Ovary (tissue), 9 donors: ENCODE results near the gene TRIM36. TPM values are rescaled to one million over a fixed set of nuclear protein-coding genes. Genes with fewer than 3 reads are reported as not detected.

Experiments used
- DNase-seq, 5 donors: peaks; one replicate each; pipeline ENCODE4 v3.0.0-alpha.2; 2019 to 2020
- H3K27ac ChIP-seq, 2 donors: fragments of 200-600 bp; one replicate each; pipeline versions ENCODE4 v1.5.1 to v1.8.0; 2019 to 2022
- H3K27me3 ChIP-seq: fragments of 200-600 bp; one replicate; pipeline ENCODE4 v1.8.0; 2022
- H3K36me3 ChIP-seq: fragments of 200-600 bp; sonication (generic); one replicate; pipeline ENCODE4 v1.5.1; 2019
- H3K4me1 ChIP-seq: one replicate; pipeline ENCODE4 v1.8.1; 2013; ENCODE audit warnings: mild to moderate bottlenecking, moderate library complexity; ENCODE audit not compliant: insufficient read depth
- H3K4me3 ChIP-seq: fragments of 200-600 bp; sonication (generic); one replicate; pipeline ENCODE4 v1.5.1; 2017
- H3K9me3 ChIP-seq, 2 donors: fragments of 200-600 bp in 1 of 2; sonication (generic) in 1 of 2; one replicate each; pipeline versions ENCODE4 v1.5.1 to v1.8.1; 2013 to 2019; ENCODE audit warnings: mild to moderate bottlenecking in 1 of 2, moderate library complexity in 1 of 2
- EP300 ChIP-seq: sonication (generic); formaldehyde crosslinking; IDR thresholded peaks from one replicate; pipeline ENCODE4 v1.6.1; 2017; ENCODE audit warnings: antibody characterized with exemption
- POLR2A ChIP-seq: fragments of 450-650 bp; IDR thresholded peaks from one replicate; pipeline ENCODE4 v1.6.1; 2017; ENCODE audit warnings: antibody characterized with exemption, mild to moderate bottlenecking, moderate library complexity
- WGBS, 3 donors: extraction: QIAGEN DNeasy Blood & Tissue Kit in 1 of 3; methylation state at CpG; one replicate each; pipeline versions ENCODE4 v1.1.5 to v1.1.7; 2013 to 2017; 5-methylcytosine and 5-hydroxymethylcytosine counted together
- intact Hi-C, 4 donors: fragments of 100-400 bp; cut with DNase I; formaldehyde crosslinking; loops; one replicate each; pipeline versions ENCODE4 v1.11.0 to v1.15.1; 2022 to 2023
- polyA plus RNA-seq, 2 donors: library from polyadenylated mRNA; stranded (reverse); fragments of 200-250 nt in 1 of 2; fragments of 350-450 nt in 1 of 2; fragmentation: Illumina TruSeq in 1 of 2; extraction: RNeasy Lipid Tissue Mini Kit (QIAGEN cat#74804) in 1 of 2; gene quantifications; one replicate each; pipeline ENCODE4 v1.2.3, GENCODE V29; 2013 to 2014
- total RNA-seq, 7 donors: library from RNA; depleted of rRNA in 2 of 7; stranded (reverse); fragments of >200 nt in 2 of 7; fragmentation: NEBNext Ultra II Directional in 3 of 7; extraction: Animal tissue kit (Norgen Biotek cat#: 25700) in 3 of 7; gene quantifications; one replicate each; pipeline versions ENCODE4 v1.1.0 to v1.2.4, GENCODE V29; 2016 to 2023
- TF ChIP-seq, protein P1 (sequence below), 3 donors: fragments of 450-650 bp in 2 of 3; fragments of 200-600 bp in 1 of 3; IDR thresholded peaks; one replicate each; pipeline versions ENCODE4 v1.5.1 to v1.8.0; 2016 to 2022; ENCODE audit warnings: antibody characterized with exemption in 3 of 3, mild to moderate bottlenecking in 1 of 3
- donor health status: DM: no; HTN: no; CAD: no; lungs with moderate emphysema.
- donor health status: DM: no; HTN: no; CAD: no.
- donor health status: Bipolar disorder and iron deficiency.
- donor health status: DM: yes; HTN: yes; CAD: no.
- donor health status: DM: no; HTN: no; CAD: no.
- donor health status: DM: yes; HTN: yes; CAD: no.

The TRIM36 gene
- total and polyA plus RNA-seq, 9 donors: 1.5 to 10.3 (median 3.3) TPM

DNA sequence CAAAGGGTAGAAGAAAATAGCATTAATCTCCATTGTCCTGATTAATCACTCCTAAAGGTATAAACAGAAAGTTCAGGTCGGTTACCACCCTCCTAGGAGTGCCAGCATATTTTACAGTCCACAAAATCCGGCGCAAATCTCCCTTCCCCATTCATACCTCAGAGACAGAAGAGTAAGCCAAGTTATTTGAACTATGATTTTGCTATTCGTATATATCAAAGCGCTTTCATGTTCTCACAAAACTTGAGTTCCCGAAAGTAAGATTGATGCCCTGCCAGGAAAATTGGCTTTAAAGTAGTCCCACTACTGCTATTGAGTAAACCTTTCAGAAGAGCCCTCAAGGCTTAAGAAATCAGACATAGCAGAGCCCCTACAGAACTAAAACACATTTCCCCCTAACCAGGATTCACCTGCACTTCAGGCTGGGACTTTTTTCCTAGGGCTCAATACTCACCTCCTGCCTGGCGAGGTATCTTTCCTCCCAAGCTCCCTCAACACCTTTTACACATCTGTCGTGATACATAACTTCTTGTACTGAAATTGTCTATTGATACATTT is 21.8 kb upstream of the TRIM36 start:
- Histone ChIP-seq H3K9me3 (no peaks in the 10 kb centered on the region), H3K27ac (no peak overlapping the region), H3K4me1 (no peaks in the 10 kb centered on the region), H3K36me3 (no peaks in the 10 kb centered on the region), H3K4me3 (no peak overlapping the region), H3K27me3 (no peaks in the 10 kb centered on the region)
- no peak for DNase-seq
- TF ChIP-seq, protein P1, sequence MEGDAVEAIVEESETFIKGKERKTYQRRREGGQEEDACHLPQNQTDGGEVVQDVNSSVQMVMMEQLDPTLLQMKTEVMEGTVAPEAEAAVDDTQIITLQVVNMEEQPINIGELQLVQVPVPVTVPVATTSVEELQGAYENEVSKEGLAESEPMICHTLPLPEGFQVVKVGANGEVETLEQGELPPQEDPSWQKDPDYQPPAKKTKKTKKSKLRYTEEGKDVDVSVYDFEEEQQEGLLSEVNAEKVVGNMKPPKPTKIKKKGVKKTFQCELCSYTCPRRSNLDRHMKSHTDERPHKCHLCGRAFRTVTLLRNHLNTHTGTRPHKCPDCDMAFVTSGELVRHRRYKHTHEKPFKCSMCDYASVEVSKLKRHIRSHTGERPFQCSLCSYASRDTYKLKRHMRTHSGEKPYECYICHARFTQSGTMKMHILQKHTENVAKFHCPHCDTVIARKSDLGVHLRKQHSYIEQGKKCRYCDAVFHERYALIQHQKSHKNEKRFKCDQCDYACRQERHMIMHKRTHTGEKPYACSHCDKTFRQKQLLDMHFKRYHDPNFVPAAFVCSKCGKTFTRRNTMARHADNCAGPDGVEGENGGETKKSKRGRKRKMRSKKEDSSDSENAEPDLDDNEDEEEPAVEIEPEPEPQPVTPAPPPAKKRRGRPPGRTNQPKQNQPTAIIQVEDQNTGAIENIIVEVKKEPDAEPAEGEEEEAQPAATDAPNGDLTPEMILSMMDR (IDR thresholded peaks at IDR 0.05): no peak
- no peak for TF ChIP-seq POLR2A
- no peak for TF ChIP-seq EP300
- intact Hi-C loops: no loop called here
- 74 to 79% (median 75%) methylated on average over 8 of the region's 8 CpGs for WGBS, 3 donors

DNA sequence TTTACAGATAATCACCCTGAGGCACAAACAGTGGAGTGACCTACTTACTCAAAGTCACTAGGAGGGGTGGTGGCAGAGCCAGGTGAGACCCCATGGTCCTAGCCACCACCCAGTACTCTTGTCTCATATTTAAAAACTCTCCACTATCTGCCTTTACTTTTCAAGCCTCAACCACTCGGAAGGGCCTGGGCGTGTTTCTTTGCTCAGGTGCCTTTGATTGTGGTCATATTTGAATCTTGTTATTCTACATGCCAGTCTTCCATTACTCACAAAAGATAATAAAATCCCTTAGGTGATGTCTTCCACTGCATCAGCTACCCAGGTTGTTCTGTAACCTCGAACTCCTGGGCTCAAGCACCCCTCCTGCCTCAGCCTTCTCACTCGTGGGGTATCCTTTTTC is 20.7 kb upstream of the TRIM36 start:
- TF ChIP-seq, protein P1 (IDR thresholded peaks at IDR 0.05): no peak
- TF ChIP-seq EP300: no peak
- TF ChIP-seq POLR2A: no peak
- no peak for DNase-seq
- H3K4me3 ChIP-seq: no peak overlapping the region
- no peaks in the 10 kb centered on the region for H3K9me3 ChIP-seq
- H3K36me3 ChIP-seq: no peaks in the 10 kb centered on the region
- no peaks in the 10 kb centered on the region for H3K4me1 ChIP-seq
- no peaks in the 10 kb centered on the region for H3K27me3 ChIP-seq
- WGBS, 3 donors: 78 to 82% (median 82%) methylated on average over 4 of the region's 4 CpGs
- intact Hi-C loops: no loop called here
- H3K27ac ChIP-seq: no peak overlapping the region

DNA sequence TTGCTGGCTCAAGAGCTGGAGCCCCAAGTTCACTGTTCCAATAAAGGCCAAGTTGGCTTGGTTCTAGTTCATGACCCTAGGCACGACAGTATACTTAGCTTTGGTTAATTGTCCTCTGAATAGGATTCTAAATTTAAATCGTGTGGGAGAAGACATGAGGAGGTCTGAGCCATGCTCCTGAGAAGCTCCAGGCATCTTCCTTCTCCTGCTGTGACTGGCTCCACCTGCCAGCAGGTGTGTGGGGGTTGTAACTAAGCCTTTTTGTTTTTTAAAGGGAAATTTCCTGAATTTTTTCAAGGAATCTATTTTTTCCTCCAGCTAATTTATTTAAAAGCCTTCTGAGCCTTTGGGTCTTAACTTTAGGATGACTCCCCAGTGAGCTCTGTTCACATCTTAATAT is 20.2 kb upstream of the TRIM36 start:
- DNase-seq: no peak
- H3K4me1 ChIP-seq: no peaks in the 10 kb centered on the region
- no peak overlapping the region for H3K27ac ChIP-seq
- no peaks in the 10 kb centered on the region for H3K36me3 ChIP-seq
- H3K27me3 ChIP-seq: no peaks in the 10 kb centered on the region
- TF ChIP-seq, protein P1 (IDR thresholded peaks at IDR 0.05): no peak
- 27 to 44% (median 31%) methylated on average over 2 of the region's 2 CpGs for WGBS, 3 donors
- H3K9me3 ChIP-seq: no peaks in the 10 kb centered on the region
- intact Hi-C loops: no loop called here
- no peak overlapping the region for H3K4me3 ChIP-seq

DNA sequence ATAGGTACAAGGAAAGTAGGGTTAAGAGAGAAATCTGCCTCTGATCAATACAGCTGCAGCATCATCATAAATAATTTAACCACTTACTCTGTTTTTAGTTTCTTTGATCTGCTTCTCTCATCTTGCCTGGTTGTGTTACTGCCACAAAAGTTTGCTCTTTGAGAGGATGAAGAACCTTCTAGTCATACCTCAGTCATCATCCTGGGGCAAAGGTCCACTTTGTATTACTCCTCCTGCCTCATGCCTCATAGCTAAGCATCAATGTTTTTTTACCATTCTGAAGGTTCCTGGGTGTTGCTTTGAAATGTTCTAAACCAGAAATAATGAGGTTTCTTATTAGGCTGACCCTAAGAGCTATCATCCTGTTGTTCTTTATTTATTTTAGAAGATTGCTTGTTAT is 17.1 kb upstream of the TRIM36 start:
- intact Hi-C loops: no loop called here
- Histone ChIP-seq H3K27me3 (no peaks in the 10 kb centered on the region), H3K4me3 (no peak overlapping the region), H3K36me3 (no peaks in the 10 kb centered on the region), H3K9me3 (no peaks in the 10 kb centered on the region), H3K27ac (no peak overlapping the region), H3K4me1 (no peaks in the 10 kb centered on the region)
- no peak for DNase-seq
- TF ChIP-seq, protein P1 (IDR thresholded peaks at IDR 0.05): no peak
- TF ChIP-seq EP300: no peak
- no peak for TF ChIP-seq POLR2A
